ENCODE measurements around the gene IMP4. TPM values are rescaled to one million over a fixed set of nuclear protein-coding genes. Genes with fewer than 3 reads are reported as not detected.
A peak's percentile ranks its signal among the peaks of the same experiment; 100 is the strongest.
"Not testable (repeated sequence)": the region's sequence is repeated elsewhere in the genome, so short reads cannot be mapped to it uniquely, and the experiment has no call there.

The IMP4 gene
- 10 to 100 TPM; 25.1 to 43.3 (median 34.6) TPM for polyA plus RNA-seq (ENCODE audit: insufficient read length in 4 of 4)

GRCh38 chr2:130342533-130343275 lies at the start of gene IMP4:
Gene IMP4, plus strand, starts transcription at chr2:130342897. Its CDS starts 36 bp downstream, at chr2:130342933.
- DNase-seq (ENCODE audit: low read depth in 4 of 4, low spot score in 3 of 4): peak; percentile 97 to 99 (median 98)

- DNase-seq (ENCODE audit: low read depth in 4 of 4, low spot score in 3 of 4): no peak
Measured at GRCh38 chr2:130300258-130300969, 42.3 kb upstream of the IMP4 start.

GRCh38 chr2:130300970-130301348 lies 41.7 kb upstream of the IMP4 start:
- DNase-seq (ENCODE audit: low read depth in 4 of 4, low spot score in 3 of 4): no peak

GRCh38 chr2:130302164-130302886 lies 40.4 kb upstream of the IMP4 start:
- no peak for DNase-seq (ENCODE audit: low read depth in 4 of 4, low spot score in 3 of 4)

GRCh38 chr2:130303169-130303568 lies 39.5 kb upstream of the IMP4 start:
- DNase-seq (ENCODE audit: low read depth in 4 of 4, low spot score in 3 of 4): no peak

GRCh38 chr2:130304726-130305125 lies 38.0 kb upstream of the IMP4 start:
- no peak for DNase-seq (ENCODE audit: low read depth in 4 of 4, low spot score in 3 of 4)

- no peak for DNase-seq (ENCODE audit: low read depth in 4 of 4, low spot score in 3 of 4)
Measured at GRCh38 chr2:130307850-130308249, 34.8 kb upstream of the IMP4 start.

- no peak for DNase-seq (ENCODE audit: low read depth in 4 of 4, low spot score in 3 of 4)
Measured at GRCh38 chr2:130310881-130311280, 31.8 kb upstream of the IMP4 start.

- DNase-seq (ENCODE audit: low read depth in 4 of 4, low spot score in 3 of 4): no peak
Measured at GRCh38 chr2:130313812-130314334, 28.8 kb upstream of the IMP4 start.

- no peak for DNase-seq (ENCODE audit: low read depth in 4 of 4, low spot score in 3 of 4)
Measured at GRCh38 chr2:130314377-130314776, 28.3 kb upstream of the IMP4 start.

GRCh38 chr2:130316596-130316995 lies 26.1 kb upstream of the IMP4 start:
- DNase-seq (ENCODE audit: low read depth in 4 of 4, low spot score in 3 of 4): no peak

- DNase-seq (ENCODE audit: low read depth in 4 of 4, low spot score in 3 of 4): no peak
Measured at GRCh38 chr2:130318906-130319305, 23.8 kb upstream of the IMP4 start.

- DNase-seq (ENCODE audit: low read depth in 4 of 4, low spot score in 3 of 4): no peak
Measured at GRCh38 chr2:130319536-130319935, 23.2 kb upstream of the IMP4 start.

- DNase-seq (ENCODE audit: low read depth in 4 of 4, low spot score in 3 of 4): no peak
Measured at GRCh38 chr2:130327703-130328527, 14.8 kb upstream of the IMP4 start.

GRCh38 chr2:130328710-130329109 lies 14.0 kb upstream of the IMP4 start:
- DNase-seq (ENCODE audit: low read depth in 4 of 4, low spot score in 3 of 4): no peak

GRCh38 chr2:130332271-130333073 lies 10.2 kb upstream of the IMP4 start:
- DNase-seq (ENCODE audit: low read depth in 4 of 4, low spot score in 3 of 4): peak in 2 of 4 donors; percentile 38 to 55

GRCh38 chr2:130333253-130333652 lies 9.4 kb upstream of the IMP4 start:
- DNase-seq (ENCODE audit: low read depth in 4 of 4, low spot score in 3 of 4): not testable (repeated sequence)

- DNase-seq (ENCODE audit: low read depth in 4 of 4, low spot score in 3 of 4): no peak
Measured at GRCh38 chr2:130334026-130334425, 8.7 kb upstream of the IMP4 start.

- DNase-seq (ENCODE audit: low read depth in 4 of 4, low spot score in 3 of 4): no peak
Measured at GRCh38 chr2:130335226-130335625, 7.5 kb upstream of the IMP4 start.
